GM12872 (cell line): Measurements from ENCODE around the gene CRIP1.

Experiments used
- TF ChIP-seq, protein P1 (sequence below): IDR thresholded peaks from 3 replicates; pipeline ENCODE4 v1.5.1; 2011; ENCODE audit warnings: low read depth, mild to moderate bottlenecking, low read length, moderate library complexity; ENCODE audit not compliant: insufficient read depth

Gene CRIP1

DNA sequence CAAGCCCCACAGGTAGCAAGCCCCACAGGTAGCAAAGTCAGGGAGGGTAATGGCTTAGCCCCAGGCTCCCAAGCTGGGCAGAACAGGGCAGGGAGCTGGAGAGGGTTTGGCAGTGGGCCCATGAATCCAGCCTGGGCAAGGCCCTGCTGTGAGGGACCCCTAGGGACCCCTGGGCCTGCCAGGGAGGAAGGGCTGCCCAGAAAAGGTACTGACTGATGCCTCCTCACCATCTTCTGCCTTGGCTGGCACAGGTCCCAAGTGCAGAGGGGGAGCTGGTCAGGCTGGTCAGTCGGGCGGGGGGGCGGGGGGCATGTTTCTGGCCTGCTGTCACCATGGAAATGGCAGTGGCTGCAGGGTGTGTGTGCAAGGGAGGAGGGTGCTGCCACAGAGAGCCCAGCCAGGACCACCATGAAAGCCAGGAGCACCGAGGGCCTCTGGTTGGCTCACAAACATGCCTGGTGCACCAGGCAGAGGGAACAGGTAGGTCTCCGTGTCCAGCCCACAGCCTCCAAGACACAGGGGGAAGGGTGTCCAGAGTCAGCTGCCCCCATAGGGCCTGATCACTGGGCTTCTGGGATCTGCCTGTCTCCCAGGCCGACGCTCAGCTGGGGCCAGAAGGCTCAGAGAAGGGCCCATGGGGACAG is 13.5 kb upstream of the CRIP1 start:
- TF ChIP-seq, protein P1, sequence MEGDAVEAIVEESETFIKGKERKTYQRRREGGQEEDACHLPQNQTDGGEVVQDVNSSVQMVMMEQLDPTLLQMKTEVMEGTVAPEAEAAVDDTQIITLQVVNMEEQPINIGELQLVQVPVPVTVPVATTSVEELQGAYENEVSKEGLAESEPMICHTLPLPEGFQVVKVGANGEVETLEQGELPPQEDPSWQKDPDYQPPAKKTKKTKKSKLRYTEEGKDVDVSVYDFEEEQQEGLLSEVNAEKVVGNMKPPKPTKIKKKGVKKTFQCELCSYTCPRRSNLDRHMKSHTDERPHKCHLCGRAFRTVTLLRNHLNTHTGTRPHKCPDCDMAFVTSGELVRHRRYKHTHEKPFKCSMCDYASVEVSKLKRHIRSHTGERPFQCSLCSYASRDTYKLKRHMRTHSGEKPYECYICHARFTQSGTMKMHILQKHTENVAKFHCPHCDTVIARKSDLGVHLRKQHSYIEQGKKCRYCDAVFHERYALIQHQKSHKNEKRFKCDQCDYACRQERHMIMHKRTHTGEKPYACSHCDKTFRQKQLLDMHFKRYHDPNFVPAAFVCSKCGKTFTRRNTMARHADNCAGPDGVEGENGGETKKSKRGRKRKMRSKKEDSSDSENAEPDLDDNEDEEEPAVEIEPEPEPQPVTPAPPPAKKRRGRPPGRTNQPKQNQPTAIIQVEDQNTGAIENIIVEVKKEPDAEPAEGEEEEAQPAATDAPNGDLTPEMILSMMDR = no peak

DNA sequence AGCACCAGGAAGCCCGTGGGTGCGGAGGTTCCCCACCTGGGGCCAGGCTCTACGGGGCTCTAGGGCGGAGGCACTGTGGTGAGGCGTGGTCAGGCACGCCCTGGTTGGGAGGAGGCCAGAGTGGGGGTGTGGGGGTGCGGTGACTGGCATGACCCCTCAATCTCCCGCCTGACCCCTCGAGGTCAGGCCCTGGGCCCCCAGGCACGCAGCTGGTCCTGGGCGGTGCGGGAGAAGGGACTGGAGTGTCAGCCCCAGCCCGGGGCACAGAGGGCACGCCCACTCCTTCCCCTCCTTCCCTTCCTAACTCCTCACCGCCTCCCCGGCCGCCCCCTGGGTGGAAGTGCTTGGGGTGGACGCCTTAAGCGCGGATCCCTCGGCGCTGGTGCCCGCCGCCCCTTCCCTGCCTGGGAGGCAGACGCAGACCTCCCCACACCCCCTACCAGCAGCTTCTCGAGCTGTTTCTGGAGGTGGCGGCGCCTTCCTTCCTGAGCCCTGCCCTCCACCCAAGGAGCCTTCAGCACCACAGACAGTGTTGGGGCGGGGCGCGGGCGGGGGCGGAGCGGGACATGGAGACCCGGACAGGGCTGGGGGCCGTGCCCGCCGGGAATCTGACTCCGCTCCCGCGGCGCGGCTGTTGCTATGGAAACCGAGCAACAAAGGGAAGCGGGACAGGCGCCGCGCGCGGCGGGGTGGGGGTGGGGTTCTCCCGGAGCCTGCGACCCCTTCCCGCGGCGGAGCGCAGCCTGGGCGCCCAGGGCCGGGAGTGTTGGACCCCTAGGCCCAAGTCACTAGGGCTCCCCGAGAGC is 12.8 kb upstream of the CRIP1 start:
- TF ChIP-seq, protein P1 = no peak

DNA sequence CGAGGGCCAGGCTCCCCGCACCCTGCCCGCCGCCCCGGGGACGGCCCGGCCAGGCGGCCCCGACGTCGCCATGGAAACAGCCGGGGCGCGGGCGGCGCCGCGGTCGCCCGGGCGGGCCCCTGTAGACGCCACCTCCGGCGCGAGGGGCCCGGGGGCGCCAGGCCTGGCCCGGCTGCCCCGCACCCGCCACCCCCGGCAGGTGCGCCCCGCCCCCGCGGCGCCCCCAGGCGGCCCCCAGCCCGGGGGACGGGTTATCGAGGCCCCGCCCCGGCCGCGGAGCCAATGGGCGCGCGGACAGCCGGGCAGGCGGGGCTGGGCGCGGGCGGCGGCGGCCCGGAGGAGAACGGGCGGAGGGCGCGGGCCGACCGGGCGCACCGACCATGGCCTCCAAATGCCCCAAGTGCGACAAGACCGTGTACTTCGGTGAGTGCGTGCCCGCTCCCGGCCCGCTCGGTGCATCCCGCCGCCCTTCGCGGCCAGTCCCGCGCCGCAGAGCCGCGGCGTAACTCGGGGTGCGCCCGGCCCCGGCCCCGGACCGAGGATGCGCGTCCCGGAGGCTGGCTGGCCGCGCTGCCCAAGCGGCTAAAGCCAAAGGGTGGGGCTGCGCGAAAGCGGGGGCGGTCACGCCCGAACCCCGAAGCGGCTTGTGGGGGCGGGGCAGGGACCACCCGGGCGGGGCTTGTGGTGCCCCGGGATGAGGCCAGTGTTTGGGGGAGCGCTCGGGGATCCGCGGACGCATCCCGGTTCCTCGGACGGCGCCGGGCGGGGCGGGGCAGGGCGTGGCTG is 12.0 kb upstream of the CRIP1 start, which contains the start of gene CRIP2:
CRIP2 (plus strand) TSS at position 339 of the 786 bp plus-strand sequence; CDS start at position 381, 42 bp downstream.
- TF ChIP-seq, protein P1 = no peak

DNA sequence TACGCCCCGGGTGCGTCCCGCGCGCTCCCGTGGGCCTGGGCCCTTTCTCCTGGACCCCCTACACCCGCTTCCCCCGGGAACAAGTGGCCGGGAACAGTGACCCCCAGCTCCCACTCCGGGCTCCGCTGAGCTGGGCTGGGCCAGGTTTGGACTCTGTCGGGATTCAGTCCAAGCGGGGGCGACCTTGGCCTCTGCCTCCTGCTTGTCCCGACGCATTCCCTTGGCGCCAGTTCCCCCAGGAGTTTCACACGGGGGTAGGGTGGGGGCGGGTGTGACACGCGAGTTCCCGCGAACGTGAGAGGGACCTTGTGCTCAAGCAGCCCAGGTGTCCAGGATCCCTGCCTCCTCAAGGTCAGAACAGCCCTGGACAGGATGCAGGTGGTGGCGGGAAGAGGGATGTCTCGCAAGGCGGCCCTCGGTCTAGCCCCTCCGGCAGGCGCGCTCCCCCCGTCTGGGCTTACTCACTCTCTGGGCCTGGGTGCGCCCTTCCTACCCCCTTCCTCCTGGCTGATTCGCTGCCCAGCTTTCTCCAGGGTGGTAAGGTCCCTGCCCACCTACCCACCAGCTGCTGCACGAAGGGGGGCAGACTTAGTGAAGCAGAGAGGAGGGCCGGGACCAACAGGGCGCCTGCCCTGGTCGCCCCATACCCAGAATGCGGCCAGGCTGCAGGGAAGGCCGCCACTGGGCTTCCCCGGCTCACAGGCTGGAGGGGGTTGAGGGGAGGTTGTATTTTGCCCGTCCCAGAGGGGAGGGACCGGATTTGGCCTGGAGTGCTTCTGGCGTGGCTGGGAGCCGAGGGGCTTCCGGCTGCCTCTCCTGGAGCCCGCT is 11.2 kb upstream of the CRIP1 start:
- TF ChIP-seq, protein P1 = no peak

DNA sequence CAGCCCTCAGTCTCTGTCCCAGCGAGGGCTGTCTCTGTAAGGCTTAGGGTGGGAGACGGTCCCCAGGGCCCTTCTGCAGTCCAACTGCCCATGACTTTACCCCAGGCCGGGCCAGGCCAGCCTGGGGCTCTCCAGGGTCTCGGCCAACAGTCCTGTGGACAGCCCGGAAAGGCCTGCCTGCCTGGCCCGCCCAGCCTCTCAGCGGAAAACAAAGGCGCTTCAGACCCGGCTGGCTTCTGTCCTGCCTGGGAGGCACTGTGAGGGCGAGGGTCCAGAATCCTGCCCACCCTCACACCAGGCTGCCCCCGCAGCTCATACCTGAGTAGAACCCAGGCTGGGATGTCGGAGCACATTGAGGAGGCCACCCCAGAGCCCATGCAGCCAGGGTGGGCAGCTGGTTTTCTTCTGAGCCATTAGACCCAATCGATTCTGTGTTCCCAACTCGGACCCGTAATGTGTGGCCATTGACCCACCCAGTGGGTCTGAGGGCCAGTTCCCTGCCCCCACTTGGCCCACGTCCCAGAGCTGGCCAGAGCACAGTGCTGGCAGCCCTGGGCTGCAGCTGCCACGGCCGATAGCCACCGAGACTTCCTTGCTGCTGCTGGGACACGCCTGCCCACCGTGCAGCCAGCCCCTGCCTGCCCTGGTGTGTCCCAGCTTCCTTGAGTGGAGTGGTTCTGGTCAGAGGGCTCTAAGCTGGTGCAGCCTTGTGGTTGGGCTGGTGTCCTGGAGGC is 10.4 kb upstream of the CRIP1 start:
- TF ChIP-seq, protein P1 = no peak

DNA sequence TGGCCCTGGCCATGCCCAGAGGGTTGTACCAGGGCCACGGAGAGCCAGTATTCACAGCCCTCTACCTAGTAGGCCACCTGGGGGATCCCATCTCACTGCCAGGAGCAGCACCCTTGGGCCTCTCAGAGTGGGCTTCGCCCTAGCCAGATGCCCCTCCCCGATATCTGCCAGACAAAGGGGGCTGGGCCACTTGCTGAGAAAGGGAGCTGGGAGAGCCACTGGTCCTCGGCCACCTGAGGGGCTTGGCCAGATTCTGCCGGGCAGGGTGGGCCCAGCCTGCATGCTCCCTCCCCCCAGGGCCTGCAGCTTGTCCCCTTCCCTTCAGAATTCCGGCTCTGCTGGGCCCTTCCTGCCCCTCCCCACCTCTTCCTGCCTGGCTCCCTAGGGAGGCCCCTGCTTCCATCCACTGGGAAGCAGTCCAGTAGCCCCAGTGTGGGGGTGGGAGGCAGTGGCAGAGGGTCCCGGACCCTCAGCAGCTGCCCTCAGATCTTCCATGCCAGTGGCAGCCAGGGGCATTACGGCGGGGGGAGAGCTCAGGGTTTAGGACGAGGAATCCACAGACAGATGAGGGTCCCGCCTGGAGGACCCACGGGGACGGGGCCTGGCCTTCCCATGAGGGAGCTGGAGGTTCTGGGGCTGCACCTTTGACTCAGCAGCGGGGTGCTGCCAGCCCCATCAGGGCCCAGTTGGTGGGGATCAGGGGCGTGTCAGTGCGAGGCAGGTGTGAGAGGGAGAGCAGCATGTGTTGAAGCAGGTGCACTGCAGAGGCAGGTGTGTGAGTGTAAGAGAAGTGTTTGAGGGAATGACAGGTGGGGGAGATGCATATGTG is 9.6 kb upstream of the CRIP1 start:
- TF ChIP-seq, protein P1 = no peak
